NT2/D1 (cell line): ENCODE data around the gene PDLIM3.

Source experiments
- DNase-seq: peaks from one replicate; pipeline ENCODE4 v3.0.0-alpha.2; 2011; ENCODE audit warnings: low read depth, low spot score
- H3K27me3 ChIP-seq: 2 replicates; pipeline ENCODE4 v1.6.0; 2011; ENCODE audit warnings: mild to moderate bottlenecking; ENCODE audit not compliant: insufficient read length, insufficient read depth
- H3K36me3 ChIP-seq: 2 replicates; pipeline ENCODE4 v1.6.1; 2011; ENCODE audit warnings: mild to moderate bottlenecking, low read length, mixed read lengths; ENCODE audit not compliant: insufficient read depth, insufficient read length
- H3K4me1 ChIP-seq: 2 replicates; pipeline ENCODE4 v1.5.1; 2011; ENCODE audit not compliant: insufficient read depth, insufficient read length
- H3K4me3 ChIP-seq: 2 replicates; pipeline ENCODE4 v1.5.1; 2011; ENCODE audit warnings: low read depth; ENCODE audit not compliant: insufficient read length
- H3K9ac ChIP-seq: 2 replicates; pipeline ENCODE4 v1.6.0; 2011; ENCODE audit warnings: low read depth; ENCODE audit not compliant: insufficient read length
- H3K9me3 ChIP-seq: 2 replicates; pipeline ENCODE4 v1.5.1; 2011; ENCODE audit warnings: mild to moderate bottlenecking, low read length; ENCODE audit not compliant: insufficient read depth
- SUZ12 ChIP-seq: IDR thresholded peaks from 2 replicates; pipeline ENCODE4 v1.6.1; 2011; ENCODE audit not compliant: insufficient read length, insufficient read depth; ENCODE audit errors: extremely low read depth
- YY1 ChIP-seq: IDR thresholded peaks from 2 replicates; pipeline ENCODE4 v1.6.1; 2011; ENCODE audit not compliant: insufficient read length, insufficient read depth
- ZNF274 ChIP-seq: IDR thresholded peaks from 2 replicates; pipeline ENCODE4 v1.6.1; 2011; ENCODE audit warnings: mild to moderate bottlenecking, low read depth, low read length

Gene PDLIM3

DNA sequence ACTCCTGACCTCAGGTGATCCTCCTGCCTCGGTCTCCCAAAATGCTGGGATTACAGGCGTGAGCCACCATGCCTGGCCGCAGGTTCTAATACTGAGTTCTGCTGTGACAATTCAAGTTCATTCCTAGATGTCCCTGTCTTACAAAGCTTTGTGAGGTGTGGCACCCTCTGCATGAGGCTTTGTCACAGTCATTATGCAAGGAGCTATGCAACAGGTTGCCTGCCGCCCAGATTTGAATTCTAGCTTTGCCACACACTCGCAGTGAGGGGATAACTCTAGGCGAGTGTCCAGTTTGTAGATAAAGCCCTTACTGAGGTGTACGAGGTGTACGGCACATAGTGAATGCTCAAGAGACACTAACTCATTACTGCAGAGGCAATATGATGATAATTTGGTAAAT lies 67.3 kb downstream of the PDLIM3 start:
- Histone ChIP-seq H3K4me1 (peaks cover 2% of the 10 kb centered on the region), H3K4me3 (no peak overlapping the region), H3K27me3 (peaks cover 28% of the 10 kb centered on the region), H3K36me3 (no peaks in the 10 kb centered on the region), H3K9ac (no peak overlapping the region), H3K9me3 (no peaks in the 10 kb centered on the region)
- no peak for DNase-seq
- TF ChIP-seq SUZ12 (no peak), YY1 (no peak), ZNF274 (no peak)

GRCh38 chr4:185467101-185467500 lies 68.2 kb downstream of the PDLIM3 start:
- Histone ChIP-seq H3K9me3 (no peaks in the 10 kb centered on the region), H3K9ac (no peak overlapping the region), H3K4me3 (no peak overlapping the region), H3K4me1 (peaks cover 2% of the 10 kb centered on the region), H3K27me3 (peaks cover 27% of the 10 kb centered on the region), H3K36me3 (no peaks in the 10 kb centered on the region)
- no peak for DNase-seq
- TF ChIP-seq SUZ12 = no peak

GRCh38 chr4:185465707-185466106 lies 69.6 kb downstream of the PDLIM3 start:
- H3K9ac ChIP-seq = no peak overlapping the region
- H3K4me1 ChIP-seq = peaks cover 2% of the 10 kb centered on the region
- H3K4me3 ChIP-seq = no peak overlapping the region
- TF ChIP-seq SUZ12 (no peak), YY1 (no peak), ZNF274 (no peak)
- H3K9me3 ChIP-seq = no peaks in the 10 kb centered on the region
- no peak for DNase-seq
- H3K36me3 ChIP-seq = no peaks in the 10 kb centered on the region
- peaks cover 19% of the 10 kb centered on the region for H3K27me3 ChIP-seq

GRCh38 chr4:185464887-185465286 lies 70.4 kb downstream of the PDLIM3 start:
- H3K4me3 ChIP-seq = no peak overlapping the region
- no peak for DNase-seq
- TF ChIP-seq ZNF274 (no peak), SUZ12 (no peak), YY1 (no peak)
- H3K9me3 ChIP-seq = no peaks in the 10 kb centered on the region
- no peak overlapping the region for H3K9ac ChIP-seq
- no peaks in the 10 kb centered on the region for H3K36me3 ChIP-seq
- peaks cover 11% of the 10 kb centered on the region for H3K27me3 ChIP-seq
- H3K4me1 ChIP-seq = peaks cover 2% of the 10 kb centered on the region

- no peak overlapping the region for H3K4me3 ChIP-seq
- no peaks in the 10 kb centered on the region for H3K36me3 ChIP-seq
- no peak for DNase-seq
- TF ChIP-seq SUZ12 (no peak), YY1 (no peak), ZNF274 (no peak)
- no peaks in the 10 kb centered on the region for H3K4me1 ChIP-seq
- no peak overlapping the region for H3K9ac ChIP-seq
- H3K9me3 ChIP-seq = no peaks in the 10 kb centered on the region
- peaks cover 4% of the 10 kb centered on the region for H3K27me3 ChIP-seq
Observed at GRCh38 chr4:185464183-185464582, 71.1 kb downstream of the PDLIM3 start.

- Histone ChIP-seq H3K9me3 (no peaks in the 10 kb centered on the region), H3K27me3 (no peaks in the 10 kb centered on the region), H3K9ac (no peak overlapping the region), H3K36me3 (no peaks in the 10 kb centered on the region), H3K4me1 (no peaks in the 10 kb centered on the region), H3K4me3 (no peak overlapping the region)
- DNase-seq = no peak
- no peak for TF ChIP-seq SUZ12
- no peak for TF ChIP-seq ZNF274
- no peak for TF ChIP-seq YY1
Observed at GRCh38 chr4:185463541-185463940, 71.8 kb downstream of the PDLIM3 start.

DNA sequence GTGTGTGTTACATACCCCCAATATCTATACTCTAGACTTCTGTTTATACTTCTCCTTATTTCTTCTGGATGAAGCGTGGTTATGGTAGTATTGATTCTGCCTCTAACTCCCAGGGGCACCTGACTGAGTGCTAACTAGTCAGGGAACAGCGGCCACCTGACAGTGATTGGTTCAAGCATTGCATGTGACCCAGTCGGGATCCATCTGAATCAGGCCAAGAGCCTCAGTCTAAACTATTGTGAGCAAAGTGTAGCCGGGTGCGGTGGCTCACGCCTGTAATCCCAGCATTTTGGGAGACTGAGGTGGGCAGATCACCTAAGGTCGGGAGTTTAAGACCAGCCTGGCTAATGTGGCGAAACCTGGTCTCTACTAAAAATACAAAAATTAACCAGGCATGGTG lies 73.7 kb downstream of the PDLIM3 start:
- no peaks in the 10 kb centered on the region for H3K9me3 ChIP-seq
- H3K36me3 ChIP-seq = no peaks in the 10 kb centered on the region
- no peak for TF ChIP-seq YY1
- no peak for TF ChIP-seq ZNF274
- no peak for TF ChIP-seq SUZ12
- no peaks in the 10 kb centered on the region for H3K4me1 ChIP-seq
- no peak for DNase-seq
- H3K9ac ChIP-seq = no peak overlapping the region
- H3K27me3 ChIP-seq = no peaks in the 10 kb centered on the region
- no peak overlapping the region for H3K4me3 ChIP-seq

DNA sequence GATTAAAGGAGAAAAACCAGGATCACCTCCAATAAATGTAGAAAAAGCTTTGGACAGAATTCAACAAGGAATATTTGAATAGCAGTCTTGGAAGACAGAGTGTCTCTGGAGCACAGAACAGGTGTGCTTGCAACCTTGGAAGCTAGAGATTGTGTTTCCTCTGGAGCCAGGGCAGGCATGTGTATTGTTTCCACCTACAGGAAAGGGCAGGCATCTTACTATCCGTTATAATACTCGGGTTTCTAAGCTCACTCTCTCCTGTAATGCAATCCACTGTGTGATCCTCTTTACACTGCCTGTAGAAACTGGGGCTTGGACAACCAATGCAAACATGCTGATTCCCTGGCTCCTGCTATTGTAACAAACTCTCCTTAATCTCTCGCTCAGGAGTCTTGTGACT lies 78.2 kb downstream of the PDLIM3 start:
- Histone ChIP-seq H3K36me3 (no peaks in the 10 kb centered on the region), H3K9ac (no peak overlapping the region), H3K4me1 (no peaks in the 10 kb centered on the region), H3K9me3 (no peaks in the 10 kb centered on the region), H3K27me3 (no peaks in the 10 kb centered on the region), H3K4me3 (no peak overlapping the region)
- no peak for TF ChIP-seq ZNF274
- no peak for TF ChIP-seq SUZ12
- no peak for TF ChIP-seq YY1
- DNase-seq = no peak
